MG63 (cell line): ENCODE measurements around the gene MEGF6. TPM values are rescaled to one million over a fixed set of nuclear protein-coding genes. Genes with fewer than 3 reads are reported as not detected.
A peak's percentile ranks its signal among the peaks of the same experiment; 100 is the strongest.

Experiments
- DNase-seq: peaks from one replicate; pipeline ENCODE4 v3.0.0-alpha.2; 2020
- H3K27me3 ChIP-seq: fragments of 250-450 bp; sonication (Bioruptor Pico); 2 replicates; pipeline ENCODE4 v1.5.1; 2020; ENCODE audit warnings: mild to moderate bottlenecking, moderate library complexity
- H3K36me3 ChIP-seq: fragments of 250-450 bp; sonication (Bioruptor Pico); 2 replicates; pipeline ENCODE4 v1.5.1; 2020; ENCODE audit warnings: mild to moderate bottlenecking, moderate library complexity
- H3K4me3 ChIP-seq: fragments of 250-450 bp; sonication (Bioruptor Pico); 2 replicates; pipeline ENCODE4 v1.5.1; 2020; ENCODE audit warnings: mild to moderate bottlenecking, moderate library complexity
- H3K9me3 ChIP-seq: fragments of 250-450 bp; sonication (Bioruptor Pico); 2 replicates; pipeline ENCODE4 v1.5.1; 2020; ENCODE audit warnings: mild to moderate bottlenecking, moderate library complexity
- total RNA-seq: library from RNA; depleted of rRNA; stranded (reverse); fragments of >200 nt; shearing (Covaris generic); gene quantifications from 2 replicates; pipeline ENCODE4 v1.2.3, GENCODE V29; 2014; ENCODE audit warnings: low replicate concordance

Gene MEGF6
- total RNA-seq, 1 experiment from 2014 or later = 198 TPM

DNA sequence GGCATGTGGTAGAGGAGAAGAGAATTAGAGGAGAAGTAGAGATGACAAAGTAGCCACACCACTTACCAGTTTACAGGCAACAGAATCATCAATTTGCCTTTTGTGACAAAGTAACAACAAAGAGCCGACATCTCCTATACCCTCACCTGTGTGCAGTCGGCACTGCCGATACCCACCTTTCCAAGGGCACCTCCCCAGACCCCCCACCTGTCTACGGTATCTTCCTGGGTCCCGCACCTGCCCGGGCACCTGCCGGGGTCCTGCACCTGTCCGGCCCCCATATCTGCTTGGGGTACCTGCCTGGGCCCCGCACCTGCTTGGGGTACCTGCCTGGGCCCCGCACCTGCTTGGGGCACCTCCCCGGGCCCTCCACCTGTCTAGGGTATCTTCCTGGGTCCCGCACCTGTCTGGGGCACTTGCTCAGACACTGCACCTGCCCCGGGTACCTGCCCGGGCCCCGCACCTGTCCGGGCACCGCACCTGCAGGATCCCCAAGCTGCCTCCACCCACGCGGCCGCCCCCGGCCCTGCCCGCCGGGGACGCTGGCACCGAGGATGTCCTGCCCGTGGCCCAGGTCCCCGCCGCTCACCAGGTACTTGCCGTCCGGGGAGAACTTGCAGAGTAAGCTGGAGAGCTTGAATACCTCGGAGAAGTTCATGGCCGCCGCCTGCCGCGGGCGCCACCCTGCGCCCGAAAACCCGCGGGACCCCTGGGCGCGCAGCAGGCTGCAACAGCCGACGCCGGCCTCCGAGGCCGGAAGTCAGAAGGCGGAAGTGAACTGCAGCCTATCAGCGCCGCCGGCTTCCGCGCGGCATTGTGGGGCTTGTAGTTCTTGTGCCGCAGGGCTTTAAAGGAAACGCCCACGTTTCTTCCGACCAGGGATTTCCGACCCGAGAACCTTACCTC is 38.3 kb upstream of the MEGF6 start, which contains the start of gene WRAP73:
WRAP73 (minus strand) TSS at position 762 of the 906 bp plus-strand sequence; CDS start at position 658, 104 bp downstream.
- Histone ChIP-seq H3K36me3 (peaks cover 17% of the 10 kb centered on the region), H3K4me3 (peak within 1 kb of the TSS; percentile 81), H3K9me3 (no peaks in the 10 kb centered on the region), H3K27me3 (no peaks in the 10 kb centered on the region)
- peak; percentile 90 for DNase-seq

DNA sequence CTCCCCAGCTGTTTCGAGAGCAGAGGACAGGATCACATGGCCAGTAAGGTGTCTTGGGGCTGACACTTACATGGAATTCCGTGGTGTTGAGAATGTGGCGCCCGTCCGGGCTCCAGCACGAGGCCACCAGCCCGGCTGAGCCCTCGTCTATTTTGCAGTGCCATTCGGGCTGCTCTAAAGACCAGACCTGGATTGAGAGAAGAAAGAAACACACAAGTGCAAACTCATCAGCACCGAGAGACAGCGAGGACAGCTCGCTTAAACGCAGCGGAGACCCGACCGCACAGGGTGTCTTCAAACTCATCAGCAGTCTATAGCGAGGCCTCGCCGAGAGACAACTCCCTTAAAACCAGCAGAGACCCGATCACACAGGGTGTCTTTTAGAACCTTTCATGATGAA is 35.3 kb upstream of the MEGF6 start:
- DNase-seq = no peak
- Histone ChIP-seq H3K9me3 (no peaks in the 10 kb centered on the region), H3K27me3 (no peaks in the 10 kb centered on the region), H3K4me3 (no peak overlapping the region), H3K36me3 (peaks cover 21% of the 10 kb centered on the region)

- no peak for DNase-seq
- Histone ChIP-seq H3K9me3 (no peaks in the 10 kb centered on the region), H3K4me3 (no peak overlapping the region), H3K27me3 (no peaks in the 10 kb centered on the region), H3K36me3 (peaks cover 21% of the 10 kb centered on the region)
These were observed 34.5 kb upstream of the MEGF6 start for GRCh38 chr1:3645666-3646355.

GRCh38 chr1:3645247-3645646 is 33.9 kb upstream of the MEGF6 start:
- DNase-seq = no peak
- peaks cover 21% of the 10 kb centered on the region for H3K36me3 ChIP-seq
- no peaks in the 10 kb centered on the region for H3K9me3 ChIP-seq
- H3K27me3 ChIP-seq = no peaks in the 10 kb centered on the region
- H3K4me3 ChIP-seq = no peak overlapping the region

- Histone ChIP-seq H3K4me3 (no peak overlapping the region), H3K27me3 (no peaks in the 10 kb centered on the region), H3K36me3 (peaks cover 21% of the 10 kb centered on the region), H3K9me3 (no peaks in the 10 kb centered on the region)
- DNase-seq = no peak
These were observed 33.0 kb upstream of the MEGF6 start for GRCh38 chr1:3644273-3644672.

DNA sequence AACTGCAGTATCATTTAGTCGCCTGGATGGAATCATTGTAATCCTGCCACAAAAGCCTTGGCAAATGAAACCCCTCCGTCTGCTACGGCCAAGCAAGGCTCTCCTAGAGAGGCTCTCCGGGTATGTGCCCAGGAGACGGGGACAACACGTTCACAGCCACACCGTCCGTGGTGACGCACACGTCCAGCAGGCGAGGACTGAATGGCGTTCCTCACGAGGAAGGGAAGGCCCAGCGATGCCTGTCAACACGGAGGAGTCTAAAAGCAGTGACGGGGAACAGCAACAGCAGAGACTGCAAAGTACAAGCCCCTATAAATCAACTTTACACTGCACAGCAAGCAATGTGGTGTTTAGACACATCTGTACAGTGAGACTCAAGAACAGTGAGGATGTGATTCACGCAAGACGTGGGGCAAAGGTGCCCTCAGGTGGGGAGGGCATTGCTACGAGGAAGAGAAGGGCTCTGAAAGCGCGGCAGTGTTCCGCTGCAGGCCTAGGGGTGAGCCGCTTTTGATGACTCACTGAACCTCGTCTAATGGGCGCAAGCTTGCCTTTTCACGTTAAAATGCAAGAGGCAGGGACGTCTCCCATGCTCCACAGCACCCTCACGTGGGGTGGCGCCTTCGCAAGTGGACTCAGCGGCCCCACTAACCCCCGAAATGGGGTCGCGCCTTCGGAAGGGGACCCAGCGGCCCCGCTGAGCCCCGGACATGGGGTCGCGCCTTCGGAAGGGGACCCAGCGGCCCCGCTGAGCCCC is 31.8 kb upstream of the MEGF6 start:
- Histone ChIP-seq H3K9me3 (no peaks in the 10 kb centered on the region), H3K36me3 (peaks cover 27% of the 10 kb centered on the region)

GRCh38 chr1:3641816-3642215 is 30.5 kb upstream of the MEGF6 start:
- H3K4me3 ChIP-seq = no peak overlapping the region
- peaks cover 24% of the 10 kb centered on the region for H3K36me3 ChIP-seq
- no peaks in the 10 kb centered on the region for H3K9me3 ChIP-seq
- DNase-seq = no peak
- H3K27me3 ChIP-seq = no peaks in the 10 kb centered on the region

More for the DNA sequence above, 31.8 kb upstream of the MEGF6 start:
- Histone ChIP-seq H3K4me3 (no peak overlapping the region), H3K27me3 (no peaks in the 10 kb centered on the region)
- no peak for DNase-seq

- peaks cover 20% of the 10 kb centered on the region for H3K36me3 ChIP-seq
- H3K9me3 ChIP-seq = no peaks in the 10 kb centered on the region
- no peak for DNase-seq
- no peak overlapping the region for H3K4me3 ChIP-seq
- H3K27me3 ChIP-seq = no peaks in the 10 kb centered on the region
These were observed 29.9 kb upstream of the MEGF6 start for GRCh38 chr1:3641046-3641760.

- Histone ChIP-seq H3K36me3 (peaks cover 18% of the 10 kb centered on the region), H3K27me3 (no peaks in the 10 kb centered on the region), H3K9me3 (no peaks in the 10 kb centered on the region), H3K4me3 (no peak overlapping the region)
- no peak for DNase-seq
These were observed 29.0 kb upstream of the MEGF6 start for GRCh38 chr1:3640121-3640837.

GRCh38 chr1:3639397-3639911 is 28.1 kb upstream of the MEGF6 start:
- Histone ChIP-seq H3K4me3 (no peak overlapping the region), H3K36me3 (peaks cover 12% of the 10 kb centered on the region), H3K27me3 (no peaks in the 10 kb centered on the region), H3K9me3 (no peaks in the 10 kb centered on the region)
- no peak for DNase-seq

DNA sequence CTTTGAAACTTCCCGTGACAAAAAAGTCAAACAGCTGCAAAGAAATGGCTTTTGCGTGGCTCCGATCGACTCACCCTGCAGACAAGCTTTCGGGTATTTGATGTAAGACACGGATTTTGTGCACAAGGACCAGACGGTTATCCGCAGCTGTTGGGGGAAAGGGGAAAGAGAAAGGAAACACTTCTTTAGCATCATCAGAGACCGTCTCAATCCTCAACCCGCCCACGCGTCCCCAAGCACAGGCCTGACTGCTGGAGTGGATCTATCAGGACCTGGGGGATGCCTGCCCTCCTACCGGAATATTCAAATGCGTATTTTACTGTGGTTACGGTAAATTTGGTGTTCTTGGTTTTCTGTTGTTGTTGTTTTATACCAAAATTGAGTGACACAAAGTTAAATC is 27.4 kb upstream of the MEGF6 start:
- Histone ChIP-seq H3K36me3 (peaks cover 12% of the 10 kb centered on the region), H3K9me3 (no peaks in the 10 kb centered on the region), H3K27me3 (no peaks in the 10 kb centered on the region), H3K4me3 (no peak overlapping the region)
- no peak for DNase-seq

GRCh38 chr1:3638027-3638426 is 26.7 kb upstream of the MEGF6 start:
- peaks cover 11% of the 10 kb centered on the region for H3K36me3 ChIP-seq
- no peak for DNase-seq
- H3K9me3 ChIP-seq = no peaks in the 10 kb centered on the region
- H3K4me3 ChIP-seq = no peak overlapping the region
- no peaks in the 10 kb centered on the region for H3K27me3 ChIP-seq

DNA sequence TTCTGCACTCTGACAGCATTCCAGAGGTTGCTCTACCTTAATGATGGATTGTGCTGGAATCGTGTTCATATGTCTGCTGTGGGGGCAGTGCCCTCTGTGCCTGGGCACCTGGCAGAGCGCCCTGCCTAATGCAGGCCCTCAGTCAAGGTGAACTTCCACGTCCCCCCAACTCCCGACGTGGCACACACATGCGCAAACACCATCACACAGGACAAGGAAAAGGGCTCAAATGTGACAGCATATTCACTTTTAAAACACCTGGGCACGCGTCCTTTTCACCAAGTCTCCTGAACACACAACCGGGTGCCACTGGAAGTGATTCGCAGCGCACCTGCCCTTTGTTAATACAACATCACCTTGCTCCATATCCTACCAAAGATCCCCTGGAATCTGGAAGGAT is 25.2 kb upstream of the MEGF6 start:
- H3K36me3 ChIP-seq = peaks cover 9% of the 10 kb centered on the region
- no peaks in the 10 kb centered on the region for H3K27me3 ChIP-seq
- no peak overlapping the region for H3K4me3 ChIP-seq
- DNase-seq = no peak
- H3K9me3 ChIP-seq = no peaks in the 10 kb centered on the region

GRCh38 chr1:3636080-3636479 is 24.8 kb upstream of the MEGF6 start:
- H3K4me3 ChIP-seq = no peak overlapping the region
- H3K9me3 ChIP-seq = no peaks in the 10 kb centered on the region
- DNase-seq = no peak
- H3K27me3 ChIP-seq = no peaks in the 10 kb centered on the region
- H3K36me3 ChIP-seq = peaks cover 9% of the 10 kb centered on the region

- Histone ChIP-seq H3K9me3 (no peaks in the 10 kb centered on the region), H3K27me3 (no peaks in the 10 kb centered on the region), H3K4me3 (no peak overlapping the region), H3K36me3 (peaks cover 9% of the 10 kb centered on the region)
- no peak for DNase-seq
These were observed 22.9 kb upstream of the MEGF6 start for GRCh38 chr1:3634059-3634800.
